HCT116 (cell line): ENCODE measurements around the gene CFAP61. TPM values are rescaled to one million over a fixed set of nuclear protein-coding genes. Genes with fewer than 3 reads are reported as not detected.
A peak's percentile ranks its signal among the peaks of the same experiment; 100 is the strongest.

Experiments used
- ATAC-seq: fragments of 200-7000 bp; cut with Tn5 transposase; 2 replicates; pipeline ENCODE4 v1.9.1; 2020; ENCODE audit warnings: mild to moderate bottlenecking, moderate library complexity
- BruUV-seq: library from RNA; stranded (reverse); fragments of 400-500 nt; replicated peaks from 2 replicates; lab custom pipeline; 2021; lab: Mats Ljungman, UMichigan
- CTCF ChIA-PET: fragments of 300-600 bp; sonication (Branson Sonifier 250); formaldehyde crosslinking; loops from one replicate; lab custom pipeline; 2021; ENCODE audit warnings: antibody characterized with exemption; lab: Charles Lee
- POLR2A ChIA-PET: fragments of 300-600, 350-600 bp; sonication (Branson Sonifier 250); formaldehyde crosslinking; loops from one replicate; lab custom pipeline; 2021; ENCODE audit warnings: antibody characterized with exemption; lab: Charles Lee
- RAD21 ChIA-PET, 2 experiments: fragments of 300-600 bp; sonication (Branson Sonifier 250); formaldehyde crosslinking; loops; one replicate each; lab custom pipeline; 2023; ENCODE audit warnings: low total read pairs in 2 of 2; ENCODE audit not compliant: uncharacterized antibody in 2 of 2, unreplicated experiment in 2 of 2, low non-redundant PET in 1 of 2; lab: Charles Lee
- DNase-seq: peaks from one replicate; pipeline ENCODE4 v3.0.0-alpha.2; 2010; ENCODE audit warnings: low read depth, low spot score
- H2AFZ ChIP-seq: fragments of 200-600 bp; shearing (Covaris generic), sonication (generic); 2 replicates; pipeline ENCODE4 v1.6.1; 2017; ENCODE audit warnings: low read depth, mixed run types, mixed read lengths, antibody characterized with exemption, low read length; ENCODE audit not compliant: poor library complexity, severe bottlenecking
- H3K27ac ChIP-seq: 2 replicates; pipeline ENCODE4 v1.5.1; 2012; ENCODE audit warnings: low read depth, low read length
- H3K27me3 ChIP-seq: fragments of 200-600 bp; sonication (generic); 2 replicates; pipeline ENCODE4 v1.6.1; 2016; ENCODE audit warnings: mixed run types, low read length, mixed read lengths; ENCODE audit not compliant: insufficient read depth
- H3K36me3 ChIP-seq, 2 experiments: fragments of 200-500 bp in 1 of 2; fragments of 200-600 bp in 1 of 2; sonication (Bioruptor generic) in 1 of 2; sonication (generic) in 1 of 2; 2 replicates each; pipeline versions ENCODE4 v1.5.1 to v1.6.1; 2014 to 2016; ENCODE audit warnings: low read length in 2 of 2, inconsistent platforms in 1 of 2, mixed read lengths in 1 of 2, mixed run types in 1 of 2; ENCODE audit not compliant: insufficient read depth in 2 of 2, control insufficient read depth in 1 of 2
- H3K4me1 ChIP-seq, 2 experiments: fragments of 200-600 bp in 1 of 2; sonication (generic) in 1 of 2; 2 replicates each; pipeline versions ENCODE4 v1.5.1 to v1.6.1; 2012 to 2017; ENCODE audit warnings: low read length in 2 of 2, inconsistent platforms in 1 of 2, mild to moderate bottlenecking in 1 of 2, mixed read lengths in 1 of 2, mixed run types in 1 of 2, moderate library complexity in 1 of 2; ENCODE audit not compliant: insufficient read depth in 2 of 2, control insufficient read depth in 1 of 2
- H3K4me2 ChIP-seq: fragments of 200-600 bp; sonication (generic); 2 replicates; pipeline ENCODE4 v1.6.1; 2017; ENCODE audit warnings: mixed run types, low read length, mixed read lengths
- H3K4me3 ChIP-seq, 2 experiments: fragments of 200-600 bp in 1 of 2; sonication (generic) in 1 of 2; replicated peaks in 1 of 2; 2 replicates each; pipeline ENCODE4 v1.5.1; 2011 to 2016; ENCODE audit warnings: low read length in 2 of 2, control low read depth in 1 of 2, low read depth in 1 of 2, mild to moderate bottlenecking in 1 of 2, mixed read lengths in 1 of 2, mixed run types in 1 of 2
- H3K79me2 ChIP-seq: fragments of 200-600 bp; sonication (generic); 2 replicates; pipeline ENCODE4 v1.6.1; 2017; ENCODE audit warnings: mild to moderate bottlenecking, mixed run types, low read length, moderate library complexity, mixed read lengths; ENCODE audit not compliant: insufficient read depth
- H3K9ac ChIP-seq: fragments of 200-600 bp; sonication (generic); 2 replicates; pipeline ENCODE4 v1.6.1; 2016; ENCODE audit warnings: low read length, mixed read lengths
- H3K9me2 ChIP-seq: fragments of 200-600 bp; sonication (generic), shearing (Covaris generic); 2 replicates; pipeline ENCODE4 v1.6.1; 2017; ENCODE audit warnings: mixed run types, mild to moderate bottlenecking, moderate library complexity; ENCODE audit not compliant: insufficient read depth
- H3K9me3 ChIP-seq, 2 experiments: fragments of 200-500 bp in 1 of 2; fragments of 200-600 bp in 1 of 2; sonication (Bioruptor generic) in 1 of 2; sonication (generic) in 1 of 2; 2 replicates each; pipeline ENCODE4 v1.6.1; 2014 to 2017; ENCODE audit warnings: low read length in 2 of 2, mixed read lengths in 2 of 2, inconsistent platforms in 1 of 2, low read depth in 1 of 2, mild to moderate bottlenecking in 1 of 2, mixed run types in 1 of 2, moderate library complexity in 1 of 2; ENCODE audit not compliant: control insufficient read depth in 1 of 2, insufficient read depth in 1 of 2
- H4K20me1 ChIP-seq: fragments of 200-600 bp; sonication (generic), shearing (Covaris generic); 2 replicates; pipeline ENCODE4 v1.6.1; 2017; ENCODE audit warnings: mixed run types, mild to moderate bottlenecking, moderate library complexity; ENCODE audit not compliant: insufficient read depth
- CBX3 ChIP-seq: IDR thresholded peaks from 2 replicates; pipeline ENCODE4 v1.6.1; 2012; ENCODE audit warnings: low read depth
- CEBPB ChIP-seq: IDR thresholded peaks from 2 replicates; pipeline ENCODE4 v1.6.1; 2012; ENCODE audit warnings: low read depth
- EGR1 ChIP-seq: IDR thresholded peaks from 2 replicates; pipeline ENCODE4 v1.6.1; 2012; ENCODE audit warnings: low read depth
- ELF1 ChIP-seq: IDR thresholded peaks from 2 replicates; pipeline ENCODE4 v1.6.1; 2012; ENCODE audit warnings: low read depth, borderline replicate concordance
- EZH2phosphoT487 ChIP-seq: fragments of 200-600 bp; IDR thresholded peaks from 2 replicates; pipeline ENCODE4 v1.6.1; 2018; ENCODE audit warnings: antibody characterized with exemption, borderline replicate concordance
- FOSL1 ChIP-seq: IDR thresholded peaks from 2 replicates; pipeline ENCODE4 v1.6.1; 2012; ENCODE audit warnings: low read depth
- JUND ChIP-seq: IDR thresholded peaks from 2 replicates; pipeline ENCODE4 v1.6.1; 2012
- POLR2A ChIP-seq: IDR thresholded peaks from 2 replicates; pipeline ENCODE4 v1.7.0; 2011; ENCODE audit warnings: borderline replicate concordance; ENCODE audit not compliant: insufficient read depth, insufficient read length; ENCODE audit errors: extremely low read depth
- RAD21 ChIP-seq: IDR thresholded peaks from 2 replicates; pipeline ENCODE4 v1.6.1; 2012; ENCODE audit warnings: low read depth, mild to moderate bottlenecking
- SIN3A ChIP-seq: IDR thresholded peaks from 2 replicates; pipeline ENCODE4 v1.6.1; 2012; ENCODE audit warnings: low read depth
- SP1 ChIP-seq: IDR thresholded peaks from 2 replicates; pipeline ENCODE4 v1.6.1; 2012; ENCODE audit warnings: low read depth
- SRF ChIP-seq: IDR thresholded peaks from 2 replicates; pipeline ENCODE4 v1.6.1; 2012; ENCODE audit warnings: low read depth
- TCF7L2 ChIP-seq: IDR thresholded peaks from 2 replicates; pipeline ENCODE4 v1.7.0; 2011; ENCODE audit warnings: borderline replicate concordance, inconsistent platforms; ENCODE audit not compliant: insufficient read depth, insufficient read length; ENCODE audit errors: extremely low read depth
- ZBTB33 ChIP-seq: IDR thresholded peaks from 2 replicates; pipeline ENCODE4 v1.6.1; 2011; ENCODE audit warnings: mild to moderate bottlenecking, low read length, moderate library complexity; ENCODE audit not compliant: insufficient replicate concordance; ENCODE audit errors: extremely low read depth
- ZFX ChIP-seq: fragments of 450-650 bp; IDR thresholded peaks from 2 replicates; pipeline ENCODE4 v1.6.1; 2017
- ZNF274 ChIP-seq: fragments of 200-500 bp; sonication (Bioruptor generic); IDR thresholded peaks from 2 replicates; pipeline ENCODE4 v1.6.1; 2014; ENCODE audit warnings: mild to moderate bottlenecking, low read depth, low read length, inconsistent platforms
- intact Hi-C: fragments of 100-400 bp; cut with micrococcal nuclease; formaldehyde crosslinking; loops from 2 replicates; pipeline ENCODE4 v1.10.0; 2022
- total RNA-seq: library from RNA; stranded (reverse); gene quantifications from one replicate; pipeline ENCODE4 v1.2.1, GENCODE V29; 2021; ENCODE audit not compliant: unreplicated experiment
- TF ChIP-seq, protein P1 (sequence below): IDR thresholded peaks from 2 replicates; pipeline ENCODE4 v1.6.1; 2012; ENCODE audit warnings: low read depth
- TF ChIP-seq, protein P2 (sequence below), 3 experiments: fragments of 200-600 bp in 1 of 3; sonication (generic) in 1 of 3; IDR thresholded peaks in 2 of 3; conservative IDR thresholded peaks in 1 of 3; 2 replicates each; pipeline ENCODE4 v1.5.1; 2012 to 2017; ENCODE audit warnings: low read depth in 2 of 3, low read length in 2 of 3, antibody characterized with exemption in 1 of 3, borderline replicate concordance in 1 of 3, control low read depth in 1 of 3, mild to moderate bottlenecking in 1 of 3, mixed read lengths in 1 of 3, mixed run types in 1 of 3, moderate library complexity in 1 of 3; ENCODE audit not compliant: insufficient read depth in 1 of 3
- TF ChIP-seq, protein P3 (sequence below): IDR thresholded peaks from 2 replicates; pipeline ENCODE4 v1.6.1; 2012

The CFAP61 gene
- total RNA-seq, 1 experiment from 2014 or later = 1.7 TPM

DNA sequence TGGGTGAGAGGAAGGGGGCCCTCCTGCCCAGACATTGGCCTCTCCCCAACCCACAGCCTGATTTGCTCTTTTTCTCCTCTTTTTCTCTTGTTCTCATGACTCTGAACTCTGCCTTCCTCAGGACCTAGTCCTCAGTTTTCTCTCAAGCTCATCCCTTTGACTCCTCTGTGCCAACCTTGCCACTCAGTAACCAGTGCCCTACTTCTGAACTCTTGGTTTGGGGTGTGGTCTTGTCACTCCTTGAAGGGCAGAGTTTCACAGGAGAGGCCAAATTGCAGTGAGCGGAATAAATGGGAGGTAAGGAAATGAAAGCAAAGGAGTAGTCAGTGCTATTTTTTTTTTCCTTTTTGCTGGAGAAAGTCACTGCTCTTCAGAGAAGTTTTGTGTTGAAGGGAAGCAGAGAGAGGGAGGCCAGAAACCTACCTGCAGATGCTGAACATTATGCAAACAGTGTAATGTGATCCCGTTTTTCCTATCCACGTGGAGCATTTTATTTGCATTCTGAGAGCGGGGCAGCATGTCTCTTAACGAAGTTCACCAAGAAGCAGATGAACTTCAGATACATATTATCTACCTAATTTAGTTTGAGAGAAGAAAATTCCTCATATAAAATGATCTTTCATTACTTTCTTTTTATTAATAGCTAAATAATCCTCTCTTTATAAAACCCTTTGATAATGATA is 26.9 kb downstream of the CFAP61 start (continued):
- TF ChIP-seq, protein P1, sequence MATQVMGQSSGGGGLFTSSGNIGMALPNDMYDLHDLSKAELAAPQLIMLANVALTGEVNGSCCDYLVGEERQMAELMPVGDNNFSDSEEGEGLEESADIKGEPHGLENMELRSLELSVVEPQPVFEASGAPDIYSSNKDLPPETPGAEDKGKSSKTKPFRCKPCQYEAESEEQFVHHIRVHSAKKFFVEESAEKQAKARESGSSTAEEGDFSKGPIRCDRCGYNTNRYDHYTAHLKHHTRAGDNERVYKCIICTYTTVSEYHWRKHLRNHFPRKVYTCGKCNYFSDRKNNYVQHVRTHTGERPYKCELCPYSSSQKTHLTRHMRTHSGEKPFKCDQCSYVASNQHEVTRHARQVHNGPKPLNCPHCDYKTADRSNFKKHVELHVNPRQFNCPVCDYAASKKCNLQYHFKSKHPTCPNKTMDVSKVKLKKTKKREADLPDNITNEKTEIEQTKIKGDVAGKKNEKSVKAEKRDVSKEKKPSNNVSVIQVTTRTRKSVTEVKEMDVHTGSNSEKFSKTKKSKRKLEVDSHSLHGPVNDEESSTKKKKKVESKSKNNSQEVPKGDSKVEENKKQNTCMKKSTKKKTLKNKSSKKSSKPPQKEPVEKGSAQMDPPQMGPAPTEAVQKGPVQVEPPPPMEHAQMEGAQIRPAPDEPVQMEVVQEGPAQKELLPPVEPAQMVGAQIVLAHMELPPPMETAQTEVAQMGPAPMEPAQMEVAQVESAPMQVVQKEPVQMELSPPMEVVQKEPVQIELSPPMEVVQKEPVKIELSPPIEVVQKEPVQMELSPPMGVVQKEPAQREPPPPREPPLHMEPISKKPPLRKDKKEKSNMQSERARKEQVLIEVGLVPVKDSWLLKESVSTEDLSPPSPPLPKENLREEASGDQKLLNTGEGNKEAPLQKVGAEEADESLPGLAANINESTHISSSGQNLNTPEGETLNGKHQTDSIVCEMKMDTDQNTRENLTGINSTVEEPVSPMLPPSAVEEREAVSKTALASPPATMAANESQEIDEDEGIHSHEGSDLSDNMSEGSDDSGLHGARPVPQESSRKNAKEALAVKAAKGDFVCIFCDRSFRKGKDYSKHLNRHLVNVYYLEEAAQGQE = no peak
- TF ChIP-seq SP1 = no peak
- TF ChIP-seq ZNF274 = no peak

DNA sequence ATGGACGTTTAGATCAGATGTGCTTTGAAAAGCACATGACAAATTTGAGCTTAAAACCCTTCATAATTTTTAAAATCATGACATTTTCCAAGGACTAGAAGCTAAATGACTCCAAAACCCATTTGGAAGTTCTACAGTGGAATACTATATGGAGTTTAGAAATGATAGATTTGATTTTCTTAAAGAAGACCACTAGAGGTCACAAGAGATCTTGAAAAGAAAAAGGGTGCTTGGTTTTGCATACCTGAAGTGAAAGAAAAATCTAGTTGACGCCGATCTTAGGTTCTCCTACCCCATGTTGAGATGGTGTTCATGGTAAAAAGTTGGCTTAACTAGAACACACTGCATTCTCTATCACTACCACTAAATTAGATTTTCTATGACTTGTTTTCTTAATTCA is 31.5 kb downstream of the CFAP61 start:
- ChIA-PET POLR2A (no interaction called here), RAD21 (no interaction called here)
- peak overlapping the region; percentile 34 for H3K4me2 ChIP-seq
- no peak for TF ChIP-seq ELF1
- no peak for TF ChIP-seq SIN3A
- TF ChIP-seq JUND = no peak
- TF ChIP-seq TCF7L2 = no peak
- no peak for TF ChIP-seq SRF
- TF ChIP-seq FOSL1 = no peak
- TF ChIP-seq POLR2A = no peak
- TF ChIP-seq CBX3 = no peak
- no peak for TF ChIP-seq CEBPB
- no peak for TF ChIP-seq ZFX
- TF ChIP-seq ZBTB33 = no peak
- TF ChIP-seq EZH2phosphoT487 = no peak
- TF ChIP-seq, protein P2, sequence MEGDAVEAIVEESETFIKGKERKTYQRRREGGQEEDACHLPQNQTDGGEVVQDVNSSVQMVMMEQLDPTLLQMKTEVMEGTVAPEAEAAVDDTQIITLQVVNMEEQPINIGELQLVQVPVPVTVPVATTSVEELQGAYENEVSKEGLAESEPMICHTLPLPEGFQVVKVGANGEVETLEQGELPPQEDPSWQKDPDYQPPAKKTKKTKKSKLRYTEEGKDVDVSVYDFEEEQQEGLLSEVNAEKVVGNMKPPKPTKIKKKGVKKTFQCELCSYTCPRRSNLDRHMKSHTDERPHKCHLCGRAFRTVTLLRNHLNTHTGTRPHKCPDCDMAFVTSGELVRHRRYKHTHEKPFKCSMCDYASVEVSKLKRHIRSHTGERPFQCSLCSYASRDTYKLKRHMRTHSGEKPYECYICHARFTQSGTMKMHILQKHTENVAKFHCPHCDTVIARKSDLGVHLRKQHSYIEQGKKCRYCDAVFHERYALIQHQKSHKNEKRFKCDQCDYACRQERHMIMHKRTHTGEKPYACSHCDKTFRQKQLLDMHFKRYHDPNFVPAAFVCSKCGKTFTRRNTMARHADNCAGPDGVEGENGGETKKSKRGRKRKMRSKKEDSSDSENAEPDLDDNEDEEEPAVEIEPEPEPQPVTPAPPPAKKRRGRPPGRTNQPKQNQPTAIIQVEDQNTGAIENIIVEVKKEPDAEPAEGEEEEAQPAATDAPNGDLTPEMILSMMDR (IDR thresholded peaks at IDR 0.05 in 2 of 3, conservative IDR thresholded peaks at IDR 0.05 in 1 of 3; ENCODE audit: borderline replicate concordance in 1 of 3, insufficient read depth in 1 of 3, low read depth in 2 of 3, low read length in 2 of 3) = peak; percentile 29 to 60 (median 46); a peak in 4 of 6 replicates
- no peak for TF ChIP-seq EGR1
- TF ChIP-seq, protein P3, sequence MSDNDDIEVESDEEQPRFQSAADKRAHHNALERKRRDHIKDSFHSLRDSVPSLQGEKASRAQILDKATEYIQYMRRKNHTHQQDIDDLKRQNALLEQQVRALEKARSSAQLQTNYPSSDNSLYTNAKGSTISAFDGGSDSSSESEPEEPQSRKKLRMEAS = no peak
- peak; percentile 71 for TF ChIP-seq RAD21
- no peak for TF ChIP-seq SP1

More for the DNA sequence above, 31.5 kb downstream of the CFAP61 start:
- Histone ChIP-seq H4K20me1 (no peaks in the 10 kb centered on the region), H3K9me3 (no peaks in the 10 kb centered on the region), H2AFZ (no peak overlapping the region), H3K9ac (no peak overlapping the region), H3K9me2 (no peaks in the 10 kb centered on the region), H3K4me3 (no peak overlapping the region), H3K36me3 (no peaks in the 10 kb centered on the region), H3K79me2 (no peaks in the 10 kb centered on the region), H3K4me1 (no peaks in the 10 kb centered on the region), H3K27ac (no peak overlapping the region), H3K27me3 (peaks cover 11% of the 10 kb centered on the region; the same call in 1 of the 2 replicates)
- BruUV-seq = no TSS peak
- DNase-seq (peak; percentile 19), ATAC-seq (peak; percentile 81)
- intact Hi-C loops = loop anchor here (1.0 to 5.0 kb wide), 5 partner anchors 153 to 743 kb away; no protein-coding TSS in a partner anchor
- CTCF ChIA-PET = interaction anchor here (0.7 to 1.9 kb wide), 4 partner anchors 153 to 510 kb away, joined by 3 to 12 read pairs (median 5); no protein-coding TSS in a partner anchor
